ENCODE measurements around the gene NCAM2. TPM values are rescaled to one million over a fixed set of nuclear protein-coding genes. Genes with fewer than 3 reads are reported as not detected.

The NCAM2 gene
- total RNA-seq, 1 donor from 2014 or later = 15.9 TPM

GRCh38 chr21:21279193-21279901, 281.1 kb downstream of the NCAM2 start:
- no peaks in the 10 kb centered on the region for H3K4me1 ChIP-seq
- H3K36me3 ChIP-seq = no peaks in the 10 kb centered on the region
- no peak for DNase-seq
- ATAC-seq = no peak
- H3K9me3 ChIP-seq = no peaks in the 10 kb centered on the region
- intact Hi-C loops (cut with DNase I) = no loop called here
- TF ChIP-seq, protein P1, sequence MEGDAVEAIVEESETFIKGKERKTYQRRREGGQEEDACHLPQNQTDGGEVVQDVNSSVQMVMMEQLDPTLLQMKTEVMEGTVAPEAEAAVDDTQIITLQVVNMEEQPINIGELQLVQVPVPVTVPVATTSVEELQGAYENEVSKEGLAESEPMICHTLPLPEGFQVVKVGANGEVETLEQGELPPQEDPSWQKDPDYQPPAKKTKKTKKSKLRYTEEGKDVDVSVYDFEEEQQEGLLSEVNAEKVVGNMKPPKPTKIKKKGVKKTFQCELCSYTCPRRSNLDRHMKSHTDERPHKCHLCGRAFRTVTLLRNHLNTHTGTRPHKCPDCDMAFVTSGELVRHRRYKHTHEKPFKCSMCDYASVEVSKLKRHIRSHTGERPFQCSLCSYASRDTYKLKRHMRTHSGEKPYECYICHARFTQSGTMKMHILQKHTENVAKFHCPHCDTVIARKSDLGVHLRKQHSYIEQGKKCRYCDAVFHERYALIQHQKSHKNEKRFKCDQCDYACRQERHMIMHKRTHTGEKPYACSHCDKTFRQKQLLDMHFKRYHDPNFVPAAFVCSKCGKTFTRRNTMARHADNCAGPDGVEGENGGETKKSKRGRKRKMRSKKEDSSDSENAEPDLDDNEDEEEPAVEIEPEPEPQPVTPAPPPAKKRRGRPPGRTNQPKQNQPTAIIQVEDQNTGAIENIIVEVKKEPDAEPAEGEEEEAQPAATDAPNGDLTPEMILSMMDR (IDR thresholded peaks at IDR 0.05) = no peak
- H3K27ac ChIP-seq = no peak overlapping the region
- no peaks in the 10 kb centered on the region for H3K27me3 ChIP-seq
- no peak overlapping the region for H3K4me3 ChIP-seq

DNA sequence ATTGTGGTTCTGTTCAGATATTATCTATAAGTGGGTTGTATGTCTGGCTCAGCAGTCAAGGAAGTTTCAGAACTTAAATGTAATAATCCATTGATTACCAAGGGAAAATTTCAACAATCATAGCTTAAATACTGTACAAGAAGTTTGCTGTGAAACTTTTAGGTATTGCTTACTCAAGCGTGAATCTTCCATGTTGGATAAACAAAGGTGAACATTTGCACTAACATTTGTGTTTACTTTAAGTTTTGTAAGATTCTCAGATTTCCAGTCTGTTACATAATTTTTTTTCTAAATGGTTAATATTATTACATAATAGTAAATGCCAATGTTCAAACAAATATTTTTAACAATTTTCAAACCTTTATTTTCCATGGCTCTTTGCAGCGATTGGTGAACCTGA, 285.6 kb downstream of the NCAM2 start:
- TF ChIP-seq, protein P1 (IDR thresholded peaks at IDR 0.05) = no peak
- intact Hi-C loops (cut with DNase I) = no loop called here

DNA sequence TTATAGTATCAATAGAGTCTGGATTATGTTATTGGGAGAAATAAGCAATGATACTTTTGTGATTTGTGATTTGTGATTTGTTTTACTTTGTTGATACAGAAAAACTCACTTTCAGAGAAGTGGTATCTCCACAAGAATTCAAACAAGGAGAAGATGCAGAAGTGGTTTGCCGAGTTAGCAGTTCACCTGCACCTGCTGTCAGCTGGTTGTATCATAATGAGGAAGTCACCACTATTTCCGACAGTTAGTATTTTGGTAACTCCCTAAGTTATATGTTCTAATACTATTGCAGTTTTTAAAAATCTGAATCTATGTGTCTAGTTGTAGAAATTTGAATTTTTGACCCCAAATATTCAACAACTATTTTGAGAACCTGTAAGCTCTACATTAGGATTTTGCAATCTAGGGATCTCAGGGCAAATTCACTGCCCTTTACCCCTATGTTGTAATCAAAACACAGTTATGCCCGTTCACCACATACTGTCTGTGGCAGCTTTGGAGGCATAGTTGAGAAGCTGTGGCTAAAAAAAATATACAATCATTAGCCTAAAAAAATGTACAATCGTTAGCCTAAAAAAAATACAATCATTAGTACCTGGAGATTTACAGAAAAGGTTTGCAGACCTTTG, 288.1 kb downstream of the NCAM2 start:
- no peak overlapping the region for H3K27ac ChIP-seq
- DNase-seq (no peak), ATAC-seq (no peak)
- no peaks in the 10 kb centered on the region for H3K36me3 ChIP-seq
- intact Hi-C loops (cut with DNase I) = no loop called here
- H3K27me3 ChIP-seq = no peaks in the 10 kb centered on the region
- H3K4me1 ChIP-seq = no peaks in the 10 kb centered on the region
- H3K9me3 ChIP-seq = no peaks in the 10 kb centered on the region
- H3K4me3 ChIP-seq = no peak overlapping the region
- TF ChIP-seq, protein P1 (IDR thresholded peaks at IDR 0.05) = no peak

More for the DNA sequence above, 285.6 kb downstream of the NCAM2 start:
- Histone ChIP-seq H3K9me3 (no peaks in the 10 kb centered on the region), H3K4me3 (no peak overlapping the region), H3K36me3 (no peaks in the 10 kb centered on the region), H3K27ac (no peak overlapping the region), H3K4me1 (no peaks in the 10 kb centered on the region), H3K27me3 (no peaks in the 10 kb centered on the region)
- ATAC-seq (no peak), DNase-seq (no peak)

DNA sequence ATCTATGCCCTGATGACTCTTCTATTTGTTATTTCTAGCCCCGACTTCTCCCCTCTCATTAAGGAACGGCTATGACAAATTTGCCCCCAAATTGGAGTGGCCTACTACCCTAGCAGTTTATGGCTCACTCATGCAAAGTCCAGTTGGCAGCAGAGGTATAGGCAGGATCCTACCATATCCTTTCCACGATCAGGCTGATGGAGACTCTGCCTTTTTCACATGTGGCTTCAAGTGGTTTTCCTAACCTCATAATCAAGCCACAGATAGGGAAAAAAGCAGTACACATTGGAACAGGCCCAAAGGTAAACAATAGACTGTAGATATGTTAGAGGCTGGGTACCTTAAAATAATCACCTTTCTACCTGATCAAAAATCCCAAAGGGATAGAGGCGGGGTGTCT, 292.5 kb downstream of the NCAM2 start:
- no peak for DNase-seq
- Histone ChIP-seq H3K4me3 (no peak overlapping the region), H3K27ac (no peak overlapping the region), H3K36me3 (no peaks in the 10 kb centered on the region), H3K27me3 (no peaks in the 10 kb centered on the region), H3K4me1 (no peaks in the 10 kb centered on the region), H3K9me3 (no peaks in the 10 kb centered on the region)
- TF ChIP-seq, protein P1 (IDR thresholded peaks at IDR 0.05) = no peak
- ATAC-seq = no peak
- intact Hi-C loops (cut with DNase I) = no loop called here

- intact Hi-C loops (cut with DNase I) = no loop called here
- ATAC-seq = no peak
- no peak for DNase-seq
- H3K4me1 ChIP-seq = no peaks in the 10 kb centered on the region
- TF ChIP-seq, protein P1 (IDR thresholded peaks at IDR 0.05) = no peak
- no peaks in the 10 kb centered on the region for H3K9me3 ChIP-seq
- H3K36me3 ChIP-seq = no peaks in the 10 kb centered on the region
- no peak overlapping the region for H3K4me3 ChIP-seq
- H3K27ac ChIP-seq = no peak overlapping the region
- H3K27me3 ChIP-seq = no peaks in the 10 kb centered on the region
Measured at GRCh38 chr21:21291883-21292569, 293.8 kb downstream of the NCAM2 start.
